Erythroblast (primary cell): ENCODE measurements around the gene CARNS1.

Experiments used
- DNase-seq, 2 experiments: peaks; one replicate each; lab custom pipeline; 2025; lab: John Stamatoyannopoulos, UW
- GATA1 ChIP-seq: IDR thresholded peaks from 2 replicates; pipeline ENCODE4 v1.6.1; 2011; ENCODE audit warnings: low read depth, mild to moderate bottlenecking, control low read depth, low read length, moderate library complexity
- POLR2A ChIP-seq: IDR thresholded peaks from 2 replicates; pipeline ENCODE4 v1.6.1; 2011; ENCODE audit warnings: mild to moderate bottlenecking, low read length

The CARNS1 gene

DNA sequence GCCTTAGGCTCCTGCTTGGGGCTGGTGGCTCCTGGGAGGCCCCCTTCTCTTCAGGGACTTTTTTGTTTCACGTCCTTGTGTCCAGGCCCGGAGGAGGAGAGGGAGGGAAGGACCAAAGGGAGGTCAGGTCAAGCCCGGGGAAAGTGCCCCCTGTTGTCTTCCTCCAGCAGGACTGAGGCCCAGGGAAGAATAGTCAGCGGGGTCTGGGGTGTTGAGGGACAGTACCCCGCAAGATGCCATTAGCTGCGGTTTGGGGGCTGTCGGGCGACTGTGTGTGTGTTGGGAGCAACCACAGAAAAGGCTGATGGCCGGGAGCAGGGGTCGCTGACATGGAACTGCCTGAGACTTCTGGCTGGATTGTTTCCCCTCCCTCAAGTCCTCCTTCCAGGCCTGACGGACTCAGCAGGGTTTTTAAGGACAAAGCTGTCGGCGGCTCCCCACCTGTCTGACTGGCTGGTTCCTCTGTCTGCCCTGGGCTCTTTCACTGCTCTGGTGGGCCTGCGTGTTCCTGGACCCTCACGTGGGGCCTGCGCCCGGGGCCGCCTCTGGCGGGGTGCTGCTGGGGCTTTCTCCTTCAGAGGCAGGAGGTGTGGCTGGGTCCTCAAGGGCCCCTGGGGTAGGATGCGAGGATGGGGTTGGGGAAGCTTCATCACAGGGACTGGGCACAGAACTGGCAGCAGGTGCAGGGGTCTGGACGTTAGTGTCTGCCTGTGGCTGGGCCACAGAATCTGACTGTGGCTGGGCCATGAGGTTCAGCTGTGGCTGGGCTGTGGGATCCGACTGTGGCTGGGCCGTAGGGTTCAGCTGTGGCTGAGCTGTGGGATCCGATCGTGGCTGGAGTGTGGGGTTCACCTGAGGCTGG is 35.5 kb downstream of the CARNS1 start:
- TF ChIP-seq POLR2A = no peak
- TF ChIP-seq GATA1 = no peak
- DNase-seq = no peak

DNA sequence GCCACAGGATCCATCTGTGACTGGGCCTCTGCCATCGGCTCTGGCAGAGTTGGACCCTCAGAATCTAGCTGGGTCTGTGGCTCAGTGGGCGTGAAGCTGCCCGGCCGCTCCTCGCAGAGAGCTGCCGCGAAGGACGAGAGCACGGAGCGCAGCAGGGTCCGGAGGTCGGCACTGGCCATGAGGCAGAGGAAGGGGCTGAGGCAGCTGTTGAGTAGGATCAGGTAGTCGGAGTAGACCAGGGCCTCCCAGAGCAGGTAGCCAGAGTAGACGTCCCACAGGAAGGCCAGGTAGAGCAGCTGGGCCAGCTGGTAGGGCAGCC is 36.1 kb downstream of the CARNS1 start:
- TF ChIP-seq GATA1 = no peak
- TF ChIP-seq POLR2A = no peak
- DNase-seq = no peak

DNA sequence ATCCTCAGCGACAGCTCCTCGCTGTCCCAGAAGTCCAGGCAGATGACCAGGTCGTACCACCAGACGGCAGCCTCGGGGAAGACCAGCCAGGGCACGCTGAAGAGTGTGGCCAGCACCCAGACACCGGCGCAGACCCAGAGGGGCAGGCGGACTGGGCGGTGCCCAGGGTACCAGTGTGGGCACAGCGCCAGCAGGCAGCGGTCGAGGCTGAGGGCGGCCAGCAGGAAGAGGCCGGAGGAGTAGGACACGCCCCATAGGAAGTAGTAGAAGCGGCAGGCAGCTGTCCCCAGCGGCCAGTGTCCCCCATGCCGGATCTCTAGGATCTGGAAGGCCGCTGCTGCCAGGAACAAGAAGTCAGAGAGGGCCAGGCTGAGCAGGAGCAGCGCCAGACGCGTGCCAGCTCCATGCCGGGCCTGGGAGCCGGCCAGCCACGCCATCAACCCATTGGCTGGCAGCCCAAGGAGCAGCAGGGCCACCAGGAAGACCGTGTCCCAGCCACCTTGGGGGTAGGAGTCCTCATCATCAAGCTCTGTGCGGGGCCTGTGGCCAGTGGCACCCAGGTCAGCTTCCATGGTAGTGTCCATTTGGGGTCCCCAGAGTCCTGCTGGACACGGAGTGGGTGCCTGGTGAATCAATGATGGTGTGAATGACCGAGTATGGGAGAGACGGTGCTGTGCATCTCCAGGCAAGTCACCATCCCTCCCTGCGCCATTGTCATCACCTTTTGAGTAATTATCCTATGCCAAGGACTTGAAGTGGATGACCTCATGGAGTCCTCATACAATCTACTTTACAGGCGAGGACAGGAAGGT is 36.9 kb downstream of the CARNS1 start, which contains the start of gene GPR152:
GPR152 (minus strand) TSS at position 589 of the 812 bp plus-strand sequence; CDS start at position 584, 5 bp downstream.
- TF ChIP-seq POLR2A (no peak), GATA1 (no peak)
- DNase-seq = no peak

DNA sequence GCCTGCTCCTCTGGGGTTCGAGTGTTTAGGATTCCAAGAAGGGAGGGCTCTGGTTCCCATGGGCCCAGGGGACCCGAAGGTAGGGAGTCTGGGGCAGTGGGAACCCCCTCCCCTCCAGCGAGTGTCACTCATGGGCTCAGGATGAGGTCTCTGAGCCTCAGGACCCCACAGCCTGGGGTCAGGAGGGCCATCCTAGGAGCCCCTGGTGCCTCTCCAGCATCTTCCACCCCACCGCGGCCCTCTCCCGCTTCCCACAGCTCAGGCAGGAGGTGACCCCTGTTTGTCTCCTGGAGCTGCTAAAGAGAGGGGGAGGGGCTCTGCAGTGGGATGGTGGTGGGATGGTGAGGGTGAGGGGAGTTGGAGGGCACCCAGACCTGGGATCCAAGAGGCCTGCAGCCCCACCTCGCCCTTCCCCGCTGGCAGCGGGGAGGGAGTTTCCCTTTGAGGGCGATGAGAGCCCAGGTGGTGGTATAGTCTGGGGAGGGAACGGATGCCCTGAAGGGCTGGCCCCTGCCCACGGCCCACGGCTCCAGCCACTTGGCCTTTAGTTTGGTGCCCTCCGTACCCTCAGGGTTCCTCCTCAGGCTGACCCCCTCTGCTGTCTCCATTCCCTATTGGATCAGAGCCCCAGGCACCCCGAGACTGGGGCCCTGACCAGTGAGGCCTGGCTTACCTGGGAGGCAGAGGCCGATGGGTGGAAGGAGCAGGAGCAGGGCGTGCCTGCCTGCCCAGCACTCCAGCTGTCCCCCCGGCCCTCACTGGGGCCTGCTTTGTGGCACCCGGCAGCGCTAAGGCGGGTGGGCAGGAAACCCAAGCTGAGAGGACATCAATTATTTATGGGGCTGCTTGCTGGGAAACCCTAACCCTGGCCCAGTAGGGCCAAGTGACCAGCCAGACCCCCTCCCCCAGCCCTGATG is 38.6 kb downstream of the CARNS1 start:
- no peak for DNase-seq
- TF ChIP-seq GATA1 (no peak), POLR2A (no peak)

DNA sequence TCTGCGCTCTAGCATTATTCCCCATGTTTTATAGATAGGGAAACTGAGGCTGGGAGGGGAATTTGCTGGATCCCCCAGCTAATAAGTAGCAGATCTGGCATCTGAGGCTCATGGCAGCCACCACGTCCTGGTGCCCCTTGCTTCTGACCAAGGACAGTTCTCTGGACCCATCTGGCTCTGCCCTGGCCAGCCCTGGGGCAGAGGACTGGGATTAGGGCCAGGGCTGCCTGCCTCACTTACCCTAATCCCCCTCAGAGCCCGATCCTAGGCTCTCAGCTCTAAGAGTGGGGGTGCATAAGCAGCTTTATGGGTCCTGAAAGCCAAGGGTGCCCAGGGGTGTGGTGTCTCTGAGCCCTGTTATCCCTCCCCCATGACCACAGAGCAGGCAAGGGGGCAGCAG is 39.6 kb downstream of the CARNS1 start, which contains the start of gene CABP4:
CABP4 (plus strand) TSS at position 301 of the 400 bp plus-strand sequence; CDS start at position 371, 70 bp downstream.
- no peak for DNase-seq
- TF ChIP-seq GATA1 (no peak), POLR2A (no peak)

DNA sequence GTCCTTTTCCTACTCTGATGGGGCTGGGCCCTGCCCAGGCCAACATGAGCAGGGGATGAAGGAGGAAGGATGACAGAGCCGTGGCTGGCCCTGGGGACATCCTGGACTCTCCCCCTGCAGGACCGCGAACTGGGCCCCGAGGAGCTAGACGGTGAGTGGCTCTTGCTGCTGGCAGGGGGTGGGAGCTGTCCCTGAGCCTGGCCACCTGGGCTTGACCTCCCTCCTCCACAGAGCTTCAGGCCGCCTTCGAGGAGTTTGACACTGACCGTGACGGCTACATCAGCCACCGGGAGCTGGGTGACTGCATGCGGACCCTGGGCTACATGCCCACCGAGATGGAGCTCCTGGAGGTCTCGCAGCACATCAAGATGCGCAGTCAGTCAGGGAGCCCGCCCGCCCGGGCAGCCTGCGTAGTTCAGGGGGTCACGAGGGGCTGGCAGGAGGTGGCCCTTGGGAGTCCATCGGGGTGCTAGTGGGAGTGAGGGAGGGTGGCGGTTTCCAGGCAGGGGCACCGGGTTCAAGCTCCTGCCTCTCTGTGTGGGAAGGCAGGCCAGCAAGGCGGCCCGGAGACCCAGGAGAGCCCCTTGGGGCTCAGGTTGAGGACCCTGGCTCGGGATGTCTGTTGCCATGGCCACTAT is 40.7 kb downstream of the CARNS1 start:
- TF ChIP-seq GATA1 (no peak), POLR2A (no peak)
- no peak for DNase-seq

DNA sequence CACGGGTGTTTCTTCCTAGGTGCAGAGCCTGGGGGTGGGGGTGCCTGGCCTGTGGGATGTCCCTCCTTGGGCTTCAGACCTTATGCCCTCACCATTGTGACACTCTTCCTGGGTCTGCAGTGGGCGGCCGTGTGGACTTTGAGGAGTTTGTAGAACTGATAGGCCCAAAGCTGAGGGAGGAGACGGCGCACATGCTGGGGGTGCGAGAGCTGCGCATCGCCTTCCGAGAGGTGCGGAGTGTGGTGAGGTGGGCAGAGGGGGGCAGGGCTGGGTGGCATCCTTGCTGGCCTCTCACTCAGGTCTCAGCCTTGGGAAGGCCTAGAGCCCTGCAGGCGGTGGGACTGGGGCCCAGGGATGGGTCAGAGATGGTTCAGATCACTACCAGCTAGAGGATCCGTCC is 42.0 kb downstream of the CARNS1 start:
- DNase-seq = no peak
- TF ChIP-seq GATA1 = no peak
- no peak for TF ChIP-seq POLR2A

DNA sequence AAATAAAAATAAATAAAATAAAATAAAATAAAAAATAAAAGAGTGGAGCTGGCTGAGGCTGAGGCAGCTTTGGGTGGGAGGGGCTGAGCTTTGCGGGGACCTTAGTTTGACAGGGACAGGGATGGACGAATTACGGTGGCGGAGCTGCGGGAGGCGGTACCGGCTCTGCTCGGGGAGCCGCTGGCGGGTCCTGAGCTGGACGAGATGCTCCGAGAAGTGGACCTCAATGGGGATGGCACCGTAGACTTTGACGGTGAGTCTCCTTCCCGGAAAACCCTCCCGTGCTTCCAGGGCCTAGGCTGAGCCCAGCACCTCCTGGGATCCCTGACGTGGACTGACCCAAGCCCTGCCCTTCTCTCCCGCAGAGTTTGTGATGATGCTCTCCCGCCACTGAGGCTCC is 42.8 kb downstream of the CARNS1 start:
- DNase-seq = no peak
- TF ChIP-seq POLR2A (no peak), GATA1 (no peak)

DNA sequence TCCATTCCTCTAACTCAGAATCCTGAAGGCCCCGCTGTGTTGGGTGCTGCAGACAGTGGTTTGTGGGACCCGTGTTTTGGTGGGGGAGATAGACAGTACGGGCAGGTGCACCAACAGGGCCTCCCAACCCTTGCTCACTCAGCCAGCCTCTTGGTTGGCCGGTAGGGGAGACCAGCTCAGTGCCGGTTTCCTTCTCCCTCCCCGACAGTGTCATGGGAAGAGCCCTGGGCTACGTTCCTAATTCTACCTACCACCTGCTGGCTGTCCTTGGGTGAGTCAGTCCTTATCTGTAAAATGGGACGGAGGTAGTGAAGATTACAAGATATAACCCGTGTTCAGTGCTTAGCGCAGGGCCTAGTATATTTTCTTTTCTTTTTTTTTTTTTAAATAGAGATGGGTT is 47.7 kb downstream of the CARNS1 start:
- TF ChIP-seq POLR2A (no peak), GATA1 (no peak)
- DNase-seq = no peak

DNA sequence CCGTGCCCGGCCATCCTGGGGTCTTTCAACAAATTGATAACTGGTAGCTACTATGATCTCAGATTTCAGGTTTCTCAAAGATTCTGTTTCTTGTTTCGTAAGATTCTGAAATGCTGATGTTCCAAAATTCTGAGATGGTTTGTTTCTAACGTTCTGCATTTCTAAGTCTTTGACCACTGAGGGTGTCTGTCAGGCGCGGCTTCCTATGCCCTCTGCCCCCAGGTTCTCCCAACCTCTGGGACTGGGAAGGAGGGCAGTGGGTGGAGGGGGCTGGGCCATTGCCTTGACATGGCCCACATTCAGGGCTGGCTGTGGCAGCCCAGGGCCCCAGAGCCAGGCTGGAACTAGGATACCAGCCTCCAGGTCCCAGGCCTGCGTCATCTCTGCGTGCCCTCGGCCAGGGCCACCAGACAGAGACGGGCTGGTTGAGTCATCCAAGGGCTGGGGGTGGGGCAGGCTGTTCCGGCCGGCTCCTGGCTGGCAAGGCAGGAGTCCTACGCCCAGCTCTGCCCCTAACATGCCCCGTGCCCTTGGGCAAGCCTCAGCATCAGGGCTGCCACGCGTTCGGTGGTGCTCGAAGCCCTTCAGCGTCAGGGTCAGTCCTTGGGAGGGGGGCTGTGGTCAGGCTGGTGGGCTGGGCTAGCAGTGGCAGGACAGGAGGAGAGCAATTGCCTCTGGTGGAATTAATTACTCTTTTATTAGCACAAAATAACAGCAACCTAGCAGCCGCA is 48.4 kb downstream of the CARNS1 start:
- no peak for TF ChIP-seq GATA1
- TF ChIP-seq POLR2A = peak; percentile 28
- DNase-seq = peak; percentile 35 to 62

DNA sequence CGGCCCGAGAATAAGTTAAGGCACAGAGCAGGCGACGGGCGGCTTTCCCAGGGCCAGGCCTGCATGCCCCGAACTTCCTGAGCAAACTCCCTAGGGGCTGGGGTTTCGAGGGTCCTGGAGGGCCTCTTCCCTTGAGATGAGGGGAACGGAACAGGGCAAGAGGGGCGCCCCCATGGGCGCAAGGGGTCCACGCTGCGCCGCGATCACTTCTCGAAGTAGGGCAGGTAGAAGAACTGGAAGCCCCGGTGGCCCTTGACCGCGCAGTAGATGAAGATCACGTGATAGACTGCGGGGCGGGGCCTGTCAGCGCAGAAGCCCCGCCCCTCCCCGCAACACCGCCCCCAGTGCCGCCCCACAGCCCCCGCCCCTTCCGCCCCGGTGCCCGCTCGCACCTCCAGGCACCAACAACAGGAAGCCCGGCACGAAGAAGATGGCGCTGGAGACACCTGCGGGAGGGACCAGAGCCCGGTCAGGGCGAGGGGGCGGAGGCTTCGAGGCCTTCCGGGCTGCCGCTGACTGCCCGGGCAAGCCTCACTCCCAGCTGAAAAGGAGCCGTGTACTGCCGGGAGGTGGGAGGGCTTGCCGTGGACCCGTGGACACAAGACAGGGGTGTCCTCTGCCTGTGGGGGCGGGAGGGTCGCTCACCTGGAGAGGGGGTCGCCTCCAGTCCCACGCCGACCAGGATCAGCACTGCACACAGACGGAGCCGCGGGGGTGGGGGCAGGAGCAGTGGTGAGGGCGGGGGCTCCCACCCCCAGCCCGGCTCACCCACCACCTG is 49.1 kb downstream of the CARNS1 start:
- peak; percentile 91 to 96 for DNase-seq
- TF ChIP-seq POLR2A (peak; percentile 47), GATA1 (no peak)
